SK-N-SH (cell line): ENCODE measurements around the gene ZMIZ1. TPM values are rescaled to one million over a fixed set of nuclear protein-coding genes. Genes with fewer than 3 reads are reported as not detected.

Experiments
- CTCF ChIA-PET: fragments of 300-600, 350-600 bp; formaldehyde crosslinking; extraction: SDS; loops from one replicate; lab custom pipeline; 2021; lab: Yijun Ruan, JAX
- POLR2A ChIA-PET: fragments of 350-600 bp; sonication (Branson Sonifier 250); formaldehyde crosslinking; extraction: SDS; loops from one replicate; lab custom pipeline; 2020; ENCODE audit warnings: antibody characterized with exemption, inconsistent platforms; lab: Yijun Ruan, JAX
- DNase-seq: peaks from one replicate; pipeline ENCODE4 v3.0.0; 2012
- H2AFZ ChIP-seq: fragments of 200-600 bp; sonication (generic); 2 replicates; pipeline ENCODE4 v1.8.1; 2016; ENCODE audit warnings: antibody characterized with exemption, mild to moderate bottlenecking, low read depth
- H3F3A ChIP-seq: fragments of 200-600 bp; sonication (generic); replicated peaks from 2 replicates; pipeline ENCODE3; 2016; ENCODE audit warnings: antibody characterized with exemption, mild to moderate bottlenecking; ENCODE audit not compliant: insufficient read depth
- H3K27ac ChIP-seq, 2 experiments: fragments of 200-500 bp in 1 of 2; fragments of 200-600 bp in 1 of 2; sonication (Bioruptor generic) in 1 of 2; sonication (generic), shearing (Covaris generic) in 1 of 2; 2 replicates each; pipeline versions ENCODE4 v1.5.1 to v1.6.1; 2014 to 2016; ENCODE audit warnings: low read depth in 2 of 2, inconsistent platforms in 1 of 2, low read length in 1 of 2, mild to moderate bottlenecking in 1 of 2, mixed read lengths in 1 of 2
- H3K27me3 ChIP-seq: fragments of 200-600 bp; sonication (generic), shearing (Covaris generic); 2 replicates; pipeline ENCODE4 v1.6.1; 2016; ENCODE audit warnings: mixed run types; ENCODE audit not compliant: insufficient read depth
- H3K36me3 ChIP-seq, 2 experiments: fragments of 200-500 bp in 1 of 2; fragments of 200-600 bp in 1 of 2; sonication (Bioruptor generic) in 1 of 2; sonication (generic) in 1 of 2; replicated peaks in 1 of 2; 2 replicates each; pipeline versions ENCODE3 to v1.5.1; 2014 to 2016; ENCODE audit warnings: low read length in 1 of 2, mild to moderate bottlenecking in 1 of 2; ENCODE audit not compliant: insufficient read depth in 2 of 2, control insufficient read depth in 1 of 2
- H3K4me1 ChIP-seq, 2 experiments: fragments of 200-500 bp in 1 of 2; fragments of 200-600 bp in 1 of 2; sonication (Bioruptor generic) in 1 of 2; sonication (generic), shearing (Covaris generic) in 1 of 2; 2 replicates each; pipeline versions ENCODE4 v1.5.1 to v1.6.1; 2014 to 2016; ENCODE audit warnings: low read depth in 1 of 2, low read length in 1 of 2, mixed run types in 1 of 2; ENCODE audit not compliant: insufficient read depth in 2 of 2, control insufficient read depth in 1 of 2
- H3K4me2 ChIP-seq: fragments of 200-600 bp; sonication (generic), shearing (Covaris generic); 2 replicates; pipeline ENCODE4 v1.6.1; 2017; ENCODE audit warnings: mixed run types
- H3K4me3 ChIP-seq, 2 experiments: fragments of 200-500 bp in 1 of 2; fragments of 200-600 bp in 1 of 2; sonication (Bioruptor generic) in 1 of 2; sonication (generic), shearing (Covaris generic) in 1 of 2; 2 replicates each; pipeline versions ENCODE4 v1.5.1 to v1.8.1; 2014 to 2016; ENCODE audit warnings: low read depth in 2 of 2, inconsistent platforms in 1 of 2, low read length in 1 of 2, mild to moderate bottlenecking in 1 of 2, mixed read lengths in 1 of 2, moderate library complexity in 1 of 2
- H3K79me2 ChIP-seq: fragments of 200-600 bp; sonication (generic); 2 replicates; pipeline ENCODE4 v1.8.1; 2017; ENCODE audit warnings: mild to moderate bottlenecking; ENCODE audit not compliant: insufficient read depth
- H3K9ac ChIP-seq: fragments of 200-600 bp; sonication (generic); 2 replicates; pipeline ENCODE4 v1.6.1; 2017; ENCODE audit warnings: mixed run types
- H3K9me2 ChIP-seq: fragments of 200-600 bp; sonication (generic); 2 replicates; pipeline ENCODE4 v1.6.1; 2017; ENCODE audit warnings: mixed run types
- H3K9me3 ChIP-seq: fragments of 200-600 bp; sonication (generic); 2 replicates; pipeline ENCODE4 v1.6.1; 2017; ENCODE audit warnings: mixed run types, mild to moderate bottlenecking, moderate library complexity
- H4K20me1 ChIP-seq: fragments of 200-600 bp; sonication (generic); 2 replicates; pipeline ENCODE4 v1.6.1; 2017; ENCODE audit warnings: mild to moderate bottlenecking, mixed run types; ENCODE audit not compliant: insufficient read depth
- ELF1 ChIP-seq: IDR thresholded peaks from 2 replicates; pipeline ENCODE4 v1.4.0; 2012
- EZH2phosphoT487 ChIP-seq: fragments of 200-600 bp; sonication (generic); IDR thresholded peaks from 2 replicates; pipeline ENCODE4 v1.6.1; 2017; ENCODE audit warnings: low read depth, mixed run types, mild to moderate bottlenecking, antibody characterized with exemption, moderate library complexity, borderline replicate concordance
- FOXJ3 ChIP-seq: sonication (generic); formaldehyde crosslinking; IDR thresholded peaks from 2 replicates; pipeline ENCODE4 v1.5.1; 2020; ENCODE audit warnings: mild to moderate bottlenecking, missing genetic modification reagents
- GABPA ChIP-seq: IDR thresholded peaks from 2 replicates; pipeline ENCODE4 v1.4.0; 2012; ENCODE audit warnings: low read depth, mild to moderate bottlenecking
- MXI1 ChIP-seq: IDR thresholded peaks from 2 replicates; pipeline ENCODE4 v1.6.1; 2012; ENCODE audit warnings: mild to moderate bottlenecking, low read depth, low read length, improper control_type of control experiment
- NRF1 ChIP-seq: IDR thresholded peaks from 2 replicates; pipeline ENCODE4 v1.6.1; 2012; ENCODE audit warnings: low read depth, mild to moderate bottlenecking, low read length
- RAD21 ChIP-seq: IDR thresholded peaks from 2 replicates; pipeline ENCODE4 v1.6.1; 2012; ENCODE audit warnings: mild to moderate bottlenecking, low read length
- SMC3 ChIP-seq: IDR thresholded peaks from 2 replicates; pipeline ENCODE4 v1.6.1; 2012; ENCODE audit warnings: low read depth, low read length, improper control_type of control experiment
- WGBS: methylation state at CpG from one replicate; pipeline ENCODE4 v1.1.6; 2017; ENCODE audit warnings: low lambda C conversion rate; 5-methylcytosine and 5-hydroxymethylcytosine counted together
- polyA plus RNA-seq, 3 experiments: library from polyadenylated mRNA; depleted of rRNA; stranded (reverse); fragments of >200 nt; gene quantifications; 2 replicates each; pipeline ENCODE4 v1.2.3, GENCODE V29; 2012
- TF ChIP-seq, protein P1 (sequence below): IDR thresholded peaks from 2 replicates; pipeline ENCODE4 v1.4.0; 2012; ENCODE audit warnings: low read depth, borderline replicate concordance
- TF ChIP-seq, protein P2 (sequence below): fragments of 150-350 bp; IDR thresholded peaks from 2 replicates; pipeline ENCODE4 v1.6.1; 2017; ENCODE audit warnings: antibody characterized with exemption, low read length, low read depth, borderline replicate concordance
- TF ChIP-seq, protein P3 (sequence below): fragments of 150-350 bp; IDR thresholded peaks from 2 replicates; pipeline ENCODE4 v1.6.1; 2016; ENCODE audit warnings: mild to moderate bottlenecking, low read depth, low read length

ZMIZ1 gene
- polyA plus RNA-seq, 1 of the 3 experiments (the other 2 are of a cell fraction): 23.5 TPM

DNA sequence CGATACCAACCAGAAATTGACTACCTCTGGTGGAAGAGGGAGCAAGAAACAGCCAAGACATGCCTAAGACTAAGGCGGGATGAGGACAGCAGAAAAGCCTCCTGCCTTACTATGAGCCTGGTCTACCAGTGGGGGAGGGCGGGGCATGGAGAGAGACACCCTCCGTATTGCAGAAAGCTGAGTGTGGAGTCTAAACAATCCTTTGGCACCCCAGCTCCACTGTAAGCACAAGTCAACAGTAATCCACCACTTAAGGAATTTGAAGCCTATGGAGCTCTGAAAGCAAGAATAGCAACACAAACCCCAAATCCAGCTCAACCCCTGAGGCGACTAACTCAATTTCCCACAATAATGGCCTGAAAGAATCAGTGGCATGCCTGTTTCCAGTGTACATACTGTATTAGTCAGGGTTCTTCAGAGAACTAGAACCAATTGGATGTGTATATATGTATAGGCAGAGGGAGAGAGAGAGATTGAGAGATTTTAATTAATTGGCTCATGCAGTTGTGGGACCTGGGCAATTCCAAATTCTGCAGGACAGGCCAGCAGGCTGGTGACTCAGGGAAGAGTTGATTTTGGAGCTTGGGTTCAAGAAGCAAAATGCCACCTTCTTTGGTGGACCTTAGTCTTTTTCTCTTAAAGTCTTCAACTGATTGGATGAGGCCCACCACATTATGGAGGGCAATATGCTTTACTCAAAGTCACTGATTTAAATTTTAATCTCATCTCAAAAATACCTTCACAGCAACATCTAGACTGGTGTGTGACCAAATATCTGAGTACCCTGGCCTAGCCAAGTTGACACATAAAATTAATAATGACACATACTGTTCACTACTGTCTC, 292.0 kb downstream of the ZMIZ1 start (continued):
- TF ChIP-seq FOXJ3 (CRISPR knock-in tag) (no peak), GABPA (no peak), ELF1 (no peak), SMC3 (no peak)
- TF ChIP-seq, protein P1, sequence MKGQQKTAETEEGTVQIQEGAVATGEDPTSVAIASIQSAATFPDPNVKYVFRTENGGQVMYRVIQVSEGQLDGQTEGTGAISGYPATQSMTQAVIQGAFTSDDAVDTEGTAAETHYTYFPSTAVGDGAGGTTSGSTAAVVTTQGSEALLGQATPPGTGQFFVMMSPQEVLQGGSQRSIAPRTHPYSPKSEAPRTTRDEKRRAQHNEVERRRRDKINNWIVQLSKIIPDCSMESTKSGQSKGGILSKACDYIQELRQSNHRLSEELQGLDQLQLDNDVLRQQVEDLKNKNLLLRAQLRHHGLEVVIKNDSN: no peak

DNA sequence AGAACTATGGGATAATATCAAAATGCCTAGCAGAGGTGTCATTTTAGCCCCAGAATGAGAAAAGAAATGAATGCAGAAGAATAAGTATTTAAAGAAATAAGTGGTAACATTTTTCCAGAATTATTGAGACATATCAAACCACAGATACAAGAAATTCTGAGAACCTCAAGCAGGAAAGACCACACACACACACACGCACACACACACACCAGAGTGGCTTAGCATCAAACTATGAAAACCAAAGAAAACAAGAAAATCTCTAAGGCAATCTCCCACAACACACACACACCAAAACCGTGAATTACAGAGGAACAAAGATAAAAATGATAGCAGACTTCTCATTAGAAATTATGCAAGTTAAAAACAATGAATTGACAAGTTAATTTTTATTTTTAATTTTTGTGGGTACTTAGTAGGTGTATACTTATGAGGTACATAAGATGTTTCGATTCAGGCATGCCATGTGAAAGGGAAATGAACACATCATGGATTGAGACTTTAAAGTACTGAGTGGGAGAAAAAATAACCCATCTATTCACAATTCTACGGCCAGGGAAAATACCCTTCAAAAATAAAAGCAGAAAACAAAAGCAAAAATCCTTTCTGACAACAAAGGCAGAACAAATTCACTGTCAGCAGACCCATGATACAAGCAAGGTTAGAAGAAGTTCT, 293.1 kb downstream of the ZMIZ1 start:
- Histone ChIP-seq H3K4me3 (no peak overlapping the region), H3K27me3 (no peaks in the 10 kb centered on the region), H3K4me2 (no peak overlapping the region), H4K20me1 (no peaks in the 10 kb centered on the region), H3K4me1 (peaks cover 0 to 6% of the 10 kb centered on the region in 2 experiments; a peak in 1 of 4 replicates), H2AFZ (no peak overlapping the region), H3K9me3 (peaks cover 8% of the 10 kb centered on the region; the same call in 1 of the 2 replicates), H3K9ac (no peak overlapping the region), H3K36me3 (no peaks in the 10 kb centered on the region), H3F3A (peaks cover 24% of the 10 kb centered on the region), H3K9me2 (no peaks in the 10 kb centered on the region), H3K79me2 (no peaks in the 10 kb centered on the region), H3K27ac (no peak overlapping the region)
- POLR2A ChIA-PET: no interaction called here
- TF ChIP-seq, protein P2, sequence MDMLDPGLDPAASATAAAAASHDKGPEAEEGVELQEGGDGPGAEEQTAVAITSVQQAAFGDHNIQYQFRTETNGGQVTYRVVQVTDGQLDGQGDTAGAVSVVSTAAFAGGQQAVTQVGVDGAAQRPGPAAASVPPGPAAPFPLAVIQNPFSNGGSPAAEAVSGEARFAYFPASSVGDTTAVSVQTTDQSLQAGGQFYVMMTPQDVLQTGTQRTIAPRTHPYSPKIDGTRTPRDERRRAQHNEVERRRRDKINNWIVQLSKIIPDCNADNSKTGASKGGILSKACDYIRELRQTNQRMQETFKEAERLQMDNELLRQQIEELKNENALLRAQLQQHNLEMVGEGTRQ: no peak
- TF ChIP-seq, protein P3, sequence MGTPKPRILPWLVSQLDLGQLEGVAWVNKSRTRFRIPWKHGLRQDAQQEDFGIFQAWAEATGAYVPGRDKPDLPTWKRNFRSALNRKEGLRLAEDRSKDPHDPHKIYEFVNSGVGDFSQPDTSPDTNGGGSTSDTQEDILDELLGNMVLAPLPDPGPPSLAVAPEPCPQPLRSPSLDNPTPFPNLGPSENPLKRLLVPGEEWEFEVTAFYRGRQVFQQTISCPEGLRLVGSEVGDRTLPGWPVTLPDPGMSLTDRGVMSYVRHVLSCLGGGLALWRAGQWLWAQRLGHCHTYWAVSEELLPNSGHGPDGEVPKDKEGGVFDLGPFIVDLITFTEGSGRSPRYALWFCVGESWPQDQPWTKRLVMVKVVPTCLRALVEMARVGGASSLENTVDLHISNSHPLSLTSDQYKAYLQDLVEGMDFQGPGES: no peak
- TF ChIP-seq RAD21 (no peak), EZH2phosphoT487 (no peak), NRF1 (no peak), MXI1 (no peak), ELF1 (no peak)
- CTCF ChIA-PET: interaction anchor here (0.7 to 1.3 kb wide), 2 partner anchors 13 to 125 kb away, joined by 3 read pairs; no protein-coding TSS in a partner anchor
- WGBS: 85% methylated on average over 4 of the region's 4 CpGs
- DNase-seq: no peak
